ENCODE data around the gene CSNK2A3.

CSNK2A3 gene

GRCh38 chr11:11334607-11335006 lies 18.4 kb downstream of the CSNK2A3 start:
- no peak for DNase-seq

GRCh38 chr11:11332141-11332710 lies 20.8 kb downstream of the CSNK2A3 start:
- DNase-seq: no peak

GRCh38 chr11:11329062-11329806 lies 23.8 kb downstream of the CSNK2A3 start:
- no peak for DNase-seq

- no peak for DNase-seq
Observed at GRCh38 chr11:11324090-11324489, 29.0 kb downstream of the CSNK2A3 start.

DNA sequence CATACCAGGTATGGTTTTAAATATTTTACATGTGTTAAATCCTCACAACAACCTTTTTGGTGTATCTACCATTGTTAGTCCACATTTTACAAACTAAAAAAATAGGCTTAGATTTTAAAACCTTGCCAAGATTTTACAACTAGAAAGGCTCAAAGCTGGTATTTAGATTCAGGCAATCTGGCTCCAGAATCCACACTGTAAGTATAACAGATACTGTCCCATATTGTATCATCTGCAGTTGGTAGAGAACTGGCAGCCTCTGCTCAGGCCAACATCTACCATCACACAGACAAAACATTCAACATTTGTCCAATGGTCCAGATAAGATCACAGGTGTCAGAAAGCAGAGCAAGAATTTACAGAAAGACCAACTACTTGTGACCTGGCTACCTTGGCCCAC lies 30.9 kb downstream of the CSNK2A3 start:
- no peak for DNase-seq

DNA sequence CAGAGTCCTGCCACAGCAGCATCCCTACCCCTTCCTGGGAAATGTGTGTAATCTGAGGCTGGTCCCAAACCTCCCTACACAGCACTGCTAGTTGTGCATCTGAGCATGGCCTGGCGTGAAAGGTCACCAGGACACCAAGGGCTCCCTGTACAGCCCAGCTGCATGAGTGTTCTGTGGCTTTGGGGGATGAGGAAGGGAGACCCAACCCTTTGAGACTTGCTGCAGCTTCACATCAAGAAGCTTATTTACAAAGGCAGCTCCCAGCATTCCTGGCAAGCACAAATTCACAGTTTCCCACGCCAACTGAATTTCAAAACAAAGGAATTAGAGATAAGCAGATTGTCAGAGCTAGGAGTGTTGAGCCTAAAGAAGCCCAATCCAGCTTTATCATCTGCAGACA lies 32.2 kb downstream of the CSNK2A3 start:
- DNase-seq: no peak

DNA sequence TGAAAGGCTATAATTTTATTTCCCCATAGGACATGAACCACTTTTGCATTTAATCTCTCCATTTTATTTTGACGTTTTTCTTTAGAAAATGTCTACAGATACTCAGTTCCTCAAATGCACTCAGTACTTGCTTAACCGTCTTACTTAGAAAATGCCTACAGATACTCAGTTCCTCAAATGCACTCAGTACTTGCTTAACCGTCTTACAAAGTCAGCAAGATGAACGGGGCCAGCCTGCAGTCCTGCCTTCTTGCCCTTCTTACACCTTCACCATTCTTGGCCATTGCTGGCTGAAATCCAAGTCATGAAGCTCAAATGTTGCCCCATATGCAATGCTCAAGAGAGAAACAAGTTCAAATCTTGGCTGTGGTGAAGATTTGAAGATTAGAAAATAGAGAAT lies 34.1 kb downstream of the CSNK2A3 start:
- no peak for DNase-seq

GRCh38 chr11:11318461-11318860 lies 34.6 kb downstream of the CSNK2A3 start:
- no peak for DNase-seq

- DNase-seq: no peak
Observed at GRCh38 chr11:11316651-11317230, 36.3 kb downstream of the CSNK2A3 start.

DNA sequence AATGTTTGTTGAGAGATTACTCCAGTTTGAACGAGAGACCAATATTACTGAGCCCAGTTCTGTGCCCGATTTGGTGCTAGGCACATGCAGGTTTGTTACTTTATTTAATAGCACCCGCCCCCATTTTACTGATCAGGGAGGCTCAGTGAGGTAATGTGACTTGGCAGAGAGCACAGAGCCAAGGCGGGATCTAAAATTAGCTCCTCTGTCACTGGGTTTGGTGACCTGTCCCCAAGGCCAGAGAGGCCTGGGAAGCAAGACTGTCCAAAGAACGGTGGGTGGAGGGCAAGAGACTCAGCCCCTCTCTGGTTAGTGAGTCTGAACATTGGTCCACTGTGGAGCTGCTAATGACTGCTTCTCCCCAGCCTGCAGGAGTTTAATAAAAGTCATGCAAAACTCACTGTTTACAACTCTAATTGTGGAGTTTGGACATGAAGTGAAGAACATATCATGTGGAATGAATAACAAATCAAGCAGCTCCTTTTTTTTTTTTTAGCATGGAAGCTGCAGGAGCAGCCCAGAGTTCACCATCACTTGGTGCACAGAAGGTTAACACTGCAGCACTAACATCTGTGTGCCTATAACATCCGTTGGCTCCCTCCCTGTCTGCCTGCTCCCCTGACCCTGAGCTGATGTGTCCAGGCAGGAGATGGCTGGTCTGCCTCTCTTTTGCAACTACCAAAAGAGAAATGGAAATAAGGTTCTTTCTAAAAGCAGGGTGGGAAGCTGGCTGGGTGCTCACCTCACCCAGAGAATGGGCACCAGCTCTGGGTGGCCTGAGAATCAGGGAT lies 39.0 kb downstream of the CSNK2A3 start:
- no peak for DNase-seq

GRCh38 chr11:11313426-11313825 lies 39.6 kb downstream of the CSNK2A3 start:
- DNase-seq: peak; percentile 15

DNA sequence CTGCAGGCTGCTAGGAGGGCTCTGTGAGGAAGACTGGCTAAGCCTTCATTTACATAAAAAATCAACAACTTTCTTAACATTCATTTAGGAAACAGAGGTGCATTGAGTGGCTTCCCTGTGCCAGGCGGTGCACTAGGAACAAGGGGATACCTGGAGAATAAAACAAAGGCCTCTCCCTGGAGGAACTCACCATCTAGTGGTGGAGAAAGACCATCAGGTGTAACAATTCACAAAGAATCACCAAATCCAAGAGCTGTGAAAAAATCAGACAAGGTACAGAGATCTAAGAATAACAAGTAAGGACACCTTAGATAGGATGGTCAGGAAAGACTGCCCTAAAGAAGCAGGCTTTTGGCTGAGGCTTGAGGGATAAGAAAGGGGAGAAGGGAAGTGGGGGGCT lies 40.3 kb downstream of the CSNK2A3 start:
- no peak for DNase-seq

DNA sequence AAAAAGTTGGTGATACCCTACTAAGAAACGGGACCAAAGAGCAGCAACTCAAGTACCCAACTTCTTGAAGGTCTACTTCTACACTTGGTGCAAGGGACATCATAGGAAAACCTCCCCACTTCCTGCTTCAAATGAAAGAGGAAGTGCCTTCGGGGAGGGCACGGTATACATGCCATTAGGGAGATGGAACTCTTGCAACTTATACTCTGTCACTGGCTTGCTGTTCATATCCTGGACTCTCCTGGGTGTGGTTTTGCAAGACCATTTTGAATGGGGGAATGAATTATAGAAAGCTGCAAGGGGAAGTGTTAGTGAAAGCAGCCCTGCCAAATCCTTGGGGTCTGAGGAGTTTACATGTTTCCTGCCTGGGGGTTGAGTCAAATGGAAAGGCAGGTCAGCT lies 41.9 kb downstream of the CSNK2A3 start:
- DNase-seq: no peak

GRCh38 chr11:11309906-11310305 lies 43.1 kb downstream of the CSNK2A3 start:
- no peak for DNase-seq

DNA sequence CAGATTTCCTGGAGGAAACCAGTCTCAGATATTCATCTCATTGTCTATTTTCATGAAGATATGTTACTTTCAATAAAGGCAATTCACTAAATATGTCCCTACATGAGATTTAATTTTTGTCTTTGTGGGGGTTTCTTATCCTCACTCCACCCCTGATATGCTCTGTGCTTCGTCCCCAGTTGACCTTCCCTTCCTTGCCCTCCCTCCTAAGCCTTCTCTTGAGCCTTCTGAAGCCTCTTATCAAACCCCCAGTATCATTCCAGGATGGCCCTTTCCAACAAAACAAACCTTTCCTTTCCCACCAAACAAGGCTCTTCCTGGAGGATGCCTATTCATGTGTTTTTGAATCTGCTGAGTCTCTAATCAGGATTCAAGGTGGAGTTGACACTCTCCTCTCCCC lies 44.8 kb downstream of the CSNK2A3 start:
- DNase-seq: no peak

GRCh38 chr11:11306855-11307254 lies 46.2 kb downstream of the CSNK2A3 start:
- no peak for DNase-seq

DNA sequence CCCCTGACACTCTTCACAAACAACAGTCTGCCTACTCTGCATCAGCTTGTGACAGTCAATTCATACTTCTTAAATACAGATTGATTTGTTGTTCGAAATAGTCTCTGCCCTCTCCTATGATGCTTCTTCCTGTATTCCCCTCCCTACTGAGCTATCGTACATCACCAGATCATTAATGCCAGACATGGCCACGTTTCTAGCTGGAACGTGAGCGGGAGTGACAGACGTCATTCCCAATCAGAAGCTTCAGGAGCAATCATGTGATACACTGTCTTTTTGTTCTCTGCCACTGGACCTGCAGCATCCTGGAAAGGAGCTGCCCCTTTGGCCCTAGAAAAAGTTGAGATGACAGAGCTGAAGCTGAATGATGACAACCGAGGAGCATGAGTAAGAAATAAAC lies 48.5 kb downstream of the CSNK2A3 start:
- no peak for DNase-seq

DNA sequence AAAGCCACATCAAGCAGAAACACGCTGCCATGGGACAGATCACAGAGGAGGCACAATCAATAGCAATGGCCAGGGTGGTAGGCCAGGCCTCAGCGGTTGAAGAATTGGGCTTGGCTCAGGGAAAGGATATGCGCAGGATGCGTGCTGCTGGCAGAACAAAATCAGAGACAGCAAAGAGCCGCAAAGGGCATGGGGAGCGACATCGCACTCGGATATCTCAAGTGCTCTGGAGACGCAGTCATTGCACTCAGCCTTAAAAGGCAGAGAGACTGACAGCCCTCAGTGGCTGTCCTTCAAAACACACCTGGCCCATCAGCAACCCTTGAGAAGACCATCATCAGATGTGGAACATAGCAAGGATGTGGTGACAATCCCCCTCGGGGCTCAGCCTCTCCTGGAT lies 50.5 kb downstream of the CSNK2A3 start:
- no peak for DNase-seq

Data from fibroblast of skin of scalp (primary cell).